Measurements from ENCODE around the gene NADK. TPM values are rescaled to one million over a fixed set of nuclear protein-coding genes. Genes with fewer than 3 reads are reported as not detected.
"Not testable (repeated sequence)": the region's sequence is repeated elsewhere in the genome, so short reads cannot be mapped to it uniquely, and the experiment has no call there.

The NADK gene
- polyA plus RNA-seq, 1 donor (not counting 4 experiments of a cell fraction or from before 2014, with no cell fraction given): 54.8 TPM

- H3K79me2 ChIP-seq (ENCODE audit: control insufficient read depth, insufficient read depth, low read length); H3K27ac ChIP-seq (ENCODE audit: control insufficient read depth, insufficient read depth, low read length); H3K36me3 ChIP-seq (ENCODE audit: control insufficient read depth in 2 of 2, extremely low read depth in 1 of 2, insufficient read depth in 2 of 2, low read length in 2 of 2); H4K20me1 ChIP-seq (ENCODE audit: control insufficient read depth, extremely low read depth, insufficient read depth, low read length); DNase-seq (ENCODE audit: low read depth, low spot score); H3K9me1 ChIP-seq (ENCODE audit: control insufficient read depth, extremely low read depth, insufficient read depth, low read length); dilution Hi-C loops (cut with MboI; ENCODE audit: extremely low pct_ligation_motif_present, low sequenced_read_pairs); FAIRE-seq; H3K4me3 ChIP-seq (ENCODE audit: control insufficient read depth in 2 of 3, extremely low read depth in 1 of 3, insufficient read depth in 2 of 3, low read depth in 1 of 3, low read length in 3 of 3); H3K4me1 ChIP-seq (ENCODE audit: control insufficient read depth, extremely low read depth, insufficient read depth, low read length); H3K9ac ChIP-seq (ENCODE audit: control insufficient read depth, extremely low read depth, insufficient read depth, low read length); H2AFZ ChIP-seq (ENCODE audit: control insufficient read depth, low read length); H3K9me3 ChIP-seq (ENCODE audit: control insufficient read depth, low read depth, low read length); H3K27me3 ChIP-seq (ENCODE audit: control insufficient read depth, extremely low read depth, insufficient read depth, low read length); H3K4me2 ChIP-seq (ENCODE audit: control insufficient read depth, extremely low read depth, insufficient read depth, low read depth, low read length): not testable (repeated sequence)
These were observed 72.6 kb downstream of the NADK start for GRCh38 chr1:1705623-1706022.

- DNase-seq (ENCODE audit: low read depth, low spot score); H3K4me1 ChIP-seq (ENCODE audit: control insufficient read depth, extremely low read depth, insufficient read depth, low read length); H3K9me3 ChIP-seq (ENCODE audit: control insufficient read depth, low read depth, low read length); H3K79me2 ChIP-seq (ENCODE audit: control insufficient read depth, insufficient read depth, low read length); H3K9me1 ChIP-seq (ENCODE audit: control insufficient read depth, extremely low read depth, insufficient read depth, low read length); H4K20me1 ChIP-seq (ENCODE audit: control insufficient read depth, extremely low read depth, insufficient read depth, low read length); FAIRE-seq; H3K27me3 ChIP-seq (ENCODE audit: control insufficient read depth, extremely low read depth, insufficient read depth, low read length); H3K9ac ChIP-seq (ENCODE audit: control insufficient read depth, extremely low read depth, insufficient read depth, low read length); H3K4me3 ChIP-seq (ENCODE audit: control insufficient read depth in 2 of 3, extremely low read depth in 1 of 3, insufficient read depth in 2 of 3, low read depth in 1 of 3, low read length in 3 of 3); dilution Hi-C loops (cut with MboI; ENCODE audit: extremely low pct_ligation_motif_present, low sequenced_read_pairs); H3K27ac ChIP-seq (ENCODE audit: control insufficient read depth, insufficient read depth, low read length); H2AFZ ChIP-seq (ENCODE audit: control insufficient read depth, low read length); H3K36me3 ChIP-seq (ENCODE audit: control insufficient read depth in 2 of 2, extremely low read depth in 1 of 2, insufficient read depth in 2 of 2, low read length in 2 of 2); H3K4me2 ChIP-seq (ENCODE audit: control insufficient read depth, extremely low read depth, insufficient read depth, low read depth, low read length): not testable (repeated sequence)
These were observed 73.8 kb downstream of the NADK start for GRCh38 chr1:1704284-1704957.

- Histone ChIP-seq H4K20me1 (ENCODE audit: control insufficient read depth, extremely low read depth, insufficient read depth, low read length) (no peaks in the 10 kb centered on the region), H3K4me2 (ENCODE audit: control insufficient read depth, extremely low read depth, insufficient read depth, low read depth, low read length) (no peak overlapping the region), H2AFZ (ENCODE audit: control insufficient read depth, low read length) (no peak overlapping the region), H3K36me3 (ENCODE audit: control insufficient read depth in 2 of 2, extremely low read depth in 1 of 2, insufficient read depth in 2 of 2, low read length in 2 of 2) (no peaks in the 10 kb centered on the region), H3K9me3 (ENCODE audit: control insufficient read depth, low read depth, low read length) (no peaks in the 10 kb centered on the region), H3K27ac (ENCODE audit: control insufficient read depth, insufficient read depth, low read length) (no peak overlapping the region), H3K4me1 (ENCODE audit: control insufficient read depth, extremely low read depth, insufficient read depth, low read length) (no peaks in the 10 kb centered on the region), H3K79me2 (ENCODE audit: control insufficient read depth, insufficient read depth, low read length) (no peaks in the 10 kb centered on the region), H3K9me1 (ENCODE audit: control insufficient read depth, extremely low read depth, insufficient read depth, low read length) (no peaks in the 10 kb centered on the region), H3K27me3 (ENCODE audit: control insufficient read depth, extremely low read depth, insufficient read depth, low read length) (no peaks in the 10 kb centered on the region), H3K9ac (ENCODE audit: control insufficient read depth, extremely low read depth, insufficient read depth, low read length) (no peak overlapping the region), H3K4me3 (ENCODE audit: control insufficient read depth in 2 of 3, extremely low read depth in 1 of 3, insufficient read depth in 2 of 3, low read depth in 1 of 3, low read length in 3 of 3) (no peak overlapping the region)
- dilution Hi-C loops (cut with MboI; ENCODE audit: extremely low pct_ligation_motif_present, low sequenced_read_pairs): no loop called here
- DNase-seq (ENCODE audit: low read depth, low spot score) (no peak), FAIRE-seq (no peak)
- TF ChIP-seq CTCF (optimal IDR thresholded peaks at IDR 0.05 in 1 of 3, IDR thresholded peaks at IDR 0.05 in 1 of 3, conservative IDR thresholded peaks at IDR 0.05 in 1 of 3; ENCODE audit: extremely low read depth in 1 of 3, insufficient read depth in 2 of 3, low read length in 3 of 3) (no peak), EZH2 (IDR thresholded peaks at IDR 0.05; ENCODE audit: low read length) (no peak)
These were observed 74.5 kb downstream of the NADK start for GRCh38 chr1:1703796-1704195.

- dilution Hi-C loops (cut with MboI; ENCODE audit: extremely low pct_ligation_motif_present, low sequenced_read_pairs); H3K27ac ChIP-seq (ENCODE audit: control insufficient read depth, insufficient read depth, low read length); H3K9me1 ChIP-seq (ENCODE audit: control insufficient read depth, extremely low read depth, insufficient read depth, low read length); FAIRE-seq; DNase-seq (ENCODE audit: low read depth, low spot score); H3K9ac ChIP-seq (ENCODE audit: control insufficient read depth, extremely low read depth, insufficient read depth, low read length); H4K20me1 ChIP-seq (ENCODE audit: control insufficient read depth, extremely low read depth, insufficient read depth, low read length); H2AFZ ChIP-seq (ENCODE audit: control insufficient read depth, low read length); H3K36me3 ChIP-seq (ENCODE audit: control insufficient read depth in 2 of 2, extremely low read depth in 1 of 2, insufficient read depth in 2 of 2, low read length in 2 of 2); H3K4me2 ChIP-seq (ENCODE audit: control insufficient read depth, extremely low read depth, insufficient read depth, low read depth, low read length); H3K4me3 ChIP-seq (ENCODE audit: control insufficient read depth in 2 of 3, extremely low read depth in 1 of 3, insufficient read depth in 2 of 3, low read depth in 1 of 3, low read length in 3 of 3); H3K27me3 ChIP-seq (ENCODE audit: control insufficient read depth, extremely low read depth, insufficient read depth, low read length); H3K4me1 ChIP-seq (ENCODE audit: control insufficient read depth, extremely low read depth, insufficient read depth, low read length); H3K79me2 ChIP-seq (ENCODE audit: control insufficient read depth, insufficient read depth, low read length); H3K9me3 ChIP-seq (ENCODE audit: control insufficient read depth, low read depth, low read length): not testable (repeated sequence)
These were observed 75.8 kb downstream of the NADK start for GRCh38 chr1:1702506-1702905.
